ENCODE data around the gene LSM14A. TPM values are rescaled to one million over a fixed set of nuclear protein-coding genes. Genes with fewer than 3 reads are reported as not detected.

Gene LSM14A
- total and polyA plus RNA-seq, 2 of the 13 experiments (the other 11 are each of a cell fraction or from before 2014, with no cell fraction given), result 77.0 to 83.6 TPM

- TF ChIP-seq ZFP36 (IDR thresholded peaks at IDR 0.05; ENCODE audit: borderline replicate concordance, low read depth, low read length, partially characterized antibody) (no peak), SIN3A (IDR thresholded peaks at IDR 0.05; ENCODE audit: borderline replicate concordance, low read depth, low read length) (peak; percentile 60; the same call in 1 of the 2 replicates), ZNF512 (CRISPR knock-in tag; IDR thresholded peaks at IDR 0.05) (no peak), ZNF562 (CRISPR knock-in tag; IDR thresholded peaks at IDR 0.05; ENCODE audit: borderline replicate concordance) (0 out of 2 replicates have a peak, but pooled peaks have one; percentile 60), ARNT (IDR thresholded peaks at IDR 0.05) (no peak), BRD4 (CRISPR knock-in tag; IDR thresholded peaks at IDR 0.05) (peak; percentile 91), ZNF317 (CRISPR knock-in tag; IDR thresholded peaks at IDR 0.05) (no peak), ZNF143 (CRISPR knock-in tag; IDR thresholded peaks at IDR 0.05) (peak; percentile 86), MIXL1 (CRISPR knock-in tag; IDR thresholded peaks at IDR 0.05) (no peak), HNRNPH1 (optimal IDR thresholded peaks at IDR 0.05; ENCODE audit: low read depth, low read length) (no peak), POLR2AphosphoS2 (IDR thresholded peaks at IDR 0.05; ENCODE audit: low read depth, low read length) (no peak), PAXIP1 (CRISPR knock-in tag; conservative IDR thresholded peaks at IDR 0.05) (no peak), ZNF740 (CRISPR knock-in tag; IDR thresholded peaks at IDR 0.05) (no peak; the same call in 1 of the 2 replicates), ZZZ3 (CRISPR knock-in tag; IDR thresholded peaks at IDR 0.05; ENCODE audit: borderline replicate concordance) (peak; percentile 60; the same call in 1 of the 2 replicates), ZNF550 (CRISPR knock-in tag; IDR thresholded peaks at IDR 0.05; ENCODE audit: borderline replicate concordance) (0 out of 2 replicates have a peak, but pooled peaks have one; percentile 33), ZBTB2 (CRISPR knock-in tag; IDR thresholded peaks at IDR 0.05; ENCODE audit: low read depth) (peak; percentile 98), FOXO1 (CRISPR knock-in tag; IDR thresholded peaks at IDR 0.05) (peak; percentile 43), ZNF292 (CRISPR knock-in tag; IDR thresholded peaks at IDR 0.05; ENCODE audit: borderline replicate concordance, low read depth) (no peak), ZMYM4 (CRISPR knock-in tag; IDR thresholded peaks at IDR 0.05) (peak; percentile 43; the same call in 1 of the 2 replicates), TARDBP (CRISPR knock-in tag; IDR thresholded peaks at IDR 0.05) (no peak), NR3C1 (CRISPR knock-in tag; IDR thresholded peaks at IDR 0.05) (no peak), ZBTB14 (CRISPR knock-in tag; IDR thresholded peaks at IDR 0.05) (no peak)
Measured at GRCh38 chr19:34171877-34172660, at the start of gene LSM14A (continued).
